ENCODE measurements around the gene DNTT.

- no peak for TF ChIP-seq SP1 (IDR thresholded peaks at IDR 0.05)
- TF ChIP-seq BHLHE40 (IDR thresholded peaks at IDR 0.05; ENCODE audit: borderline replicate concordance), result no peak
- TF ChIP-seq, protein P1, sequence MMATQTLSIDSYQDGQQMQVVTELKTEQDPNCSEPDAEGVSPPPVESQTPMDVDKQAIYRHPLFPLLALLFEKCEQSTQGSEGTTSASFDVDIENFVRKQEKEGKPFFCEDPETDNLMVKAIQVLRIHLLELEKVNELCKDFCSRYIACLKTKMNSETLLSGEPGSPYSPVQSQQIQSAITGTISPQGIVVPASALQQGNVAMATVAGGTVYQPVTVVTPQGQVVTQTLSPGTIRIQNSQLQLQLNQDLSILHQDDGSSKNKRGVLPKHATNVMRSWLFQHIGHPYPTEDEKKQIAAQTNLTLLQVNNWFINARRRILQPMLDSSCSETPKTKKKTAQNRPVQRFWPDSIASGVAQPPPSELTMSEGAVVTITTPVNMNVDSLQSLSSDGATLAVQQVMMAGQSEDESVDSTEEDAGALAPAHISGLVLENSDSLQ (IDR thresholded peaks at IDR 0.05), result no peak
- no peak for TF ChIP-seq FOXK2 (IDR thresholded peaks at IDR 0.05)
- no peak for TF ChIP-seq FOXM1 (IDR thresholded peaks at IDR 0.05; ENCODE audit: borderline replicate concordance)
- TF ChIP-seq ZNF384 (IDR thresholded peaks at IDR 0.05), result no peak
Observed at GRCh38 chr10:96325719-96326373, 21.6 kb downstream of the DNTT start.

Data from HEK293T (cell line).